Measurements from ENCODE around the gene MAP3K5.

Gene MAP3K5

GRCh38 chr6:136567688-136568087 is 224.6 kb downstream of the MAP3K5 start:
- ATAC-seq, result no peak
- TF ChIP-seq CREB5 (CRISPR knock-in tag; IDR thresholded peaks at IDR 0.05; ENCODE audit: low read depth) (no peak), ISL1 (CRISPR knock-in tag; IDR thresholded peaks at IDR 0.05) (no peak), ZNF8 (CRISPR knock-in tag; IDR thresholded peaks at IDR 0.05) (no peak), PPARA (CRISPR knock-in tag; IDR thresholded peaks at IDR 0.05; ENCODE audit: borderline replicate concordance) (no peak), ESRRG (CRISPR knock-in tag; IDR thresholded peaks at IDR 0.05) (no peak), RARB (CRISPR knock-in tag; IDR thresholded peaks at IDR 0.05) (no peak)

- TF ChIP-seq ESRRG (CRISPR knock-in tag; IDR thresholded peaks at IDR 0.05) (no peak), CREB5 (CRISPR knock-in tag; IDR thresholded peaks at IDR 0.05; ENCODE audit: low read depth) (no peak), CSDC2 (CRISPR knock-in tag; IDR thresholded peaks at IDR 0.05) (no peak), BACH2 (CRISPR knock-in tag; IDR thresholded peaks at IDR 0.05; ENCODE audit: borderline replicate concordance) (no peak), ZNF565 (CRISPR knock-in tag; conservative IDR thresholded peaks at IDR 0.05; ENCODE audit: low read depth) (no peak), PATZ1 (CRISPR knock-in tag; IDR thresholded peaks at IDR 0.05; ENCODE audit: borderline replicate concordance) (no peak), ZC3H10 (CRISPR knock-in tag; IDR thresholded peaks at IDR 0.05) (no peak), ZNF70 (CRISPR knock-in tag; IDR thresholded peaks at IDR 0.05) (no peak), OSR1 (CRISPR knock-in tag; IDR thresholded peaks at IDR 0.05) (no peak), TOX (CRISPR knock-in tag; IDR thresholded peaks at IDR 0.05; ENCODE audit: borderline replicate concordance) (no peak), GLIS3 (CRISPR knock-in tag; IDR thresholded peaks at IDR 0.05) (no peak), POU6F1 (CRISPR knock-in tag; IDR thresholded peaks at IDR 0.05; ENCODE audit: borderline replicate concordance, low read depth) (no peak), SNAI2 (CRISPR knock-in tag; IDR thresholded peaks at IDR 0.05) (no peak), CSRNP3 (CRISPR knock-in tag; IDR thresholded peaks at IDR 0.05) (no peak), ZFP30 (CRISPR knock-in tag; IDR thresholded peaks at IDR 0.05) (no peak), ISL1 (CRISPR knock-in tag; IDR thresholded peaks at IDR 0.05) (no peak), PPARA (CRISPR knock-in tag; IDR thresholded peaks at IDR 0.05; ENCODE audit: borderline replicate concordance) (no peak)
- no peak for ATAC-seq
Measured at GRCh38 chr6:136566851-136567250, 225.4 kb downstream of the MAP3K5 start.

GRCh38 chr6:136566007-136566487 is 226.2 kb downstream of the MAP3K5 start:
- TF ChIP-seq ZC3H10 (CRISPR knock-in tag; IDR thresholded peaks at IDR 0.05) (no peak), TCF4 (CRISPR knock-in tag; IDR thresholded peaks at IDR 0.05; ENCODE audit: borderline replicate concordance) (no peak), RARB (CRISPR knock-in tag; IDR thresholded peaks at IDR 0.05) (no peak)
- no peak for ATAC-seq

GRCh38 chr6:136564180-136564579 is 228.1 kb downstream of the MAP3K5 start:
- TF ChIP-seq TOX (CRISPR knock-in tag; IDR thresholded peaks at IDR 0.05; ENCODE audit: borderline replicate concordance) (no peak), POU6F1 (CRISPR knock-in tag; IDR thresholded peaks at IDR 0.05; ENCODE audit: borderline replicate concordance, low read depth) (no peak), CREB5 (CRISPR knock-in tag; IDR thresholded peaks at IDR 0.05; ENCODE audit: low read depth) (no peak), ZFP30 (CRISPR knock-in tag; IDR thresholded peaks at IDR 0.05) (no peak), ZNF8 (CRISPR knock-in tag; IDR thresholded peaks at IDR 0.05) (no peak), GLIS3 (CRISPR knock-in tag; IDR thresholded peaks at IDR 0.05) (no peak), ZFP3 (CRISPR knock-in tag; IDR thresholded peaks at IDR 0.05) (no peak), TCF4 (CRISPR knock-in tag; IDR thresholded peaks at IDR 0.05; ENCODE audit: borderline replicate concordance) (no peak), CSRNP3 (CRISPR knock-in tag; IDR thresholded peaks at IDR 0.05) (no peak), SNAI2 (CRISPR knock-in tag; IDR thresholded peaks at IDR 0.05) (no peak)
- ATAC-seq, result no peak
